CD4-positive, alpha-beta T cell (primary cell): ENCODE results near the gene THSD7B. TPM values are rescaled to one million over a fixed set of nuclear protein-coding genes. Genes with fewer than 3 reads are reported as not detected.

ENCODE experiments used
- ATAC-seq: fragments of 200-7000 bp; cut with Tn5 transposase; one replicate; pipeline ENCODE4 v1.10.0; 2022; ENCODE audit warnings: mild to moderate bottlenecking; ENCODE audit not compliant: poor library complexity
- CTCF ChIA-PET: fragments of 350-600 bp; sonication (Branson Sonifier 250); formaldehyde crosslinking; loops from one replicate; lab custom pipeline; 2021; ENCODE audit warnings: antibody characterized with exemption, inconsistent platforms; lab: Charles Lee
- POLR2A ChIA-PET: fragments of 350-600 bp; sonication (Branson Sonifier 250); formaldehyde crosslinking; loops from one replicate; lab custom pipeline; 2021; ENCODE audit warnings: antibody characterized with exemption, inconsistent platforms; lab: Charles Lee
- DNase-seq, 14 experiments: peaks; one replicate each; pipeline ENCODE4 v3.0.0-alpha.2; 2013 to 2020; ENCODE audit warnings: mixed read lengths in 2 of 14
- H3K27ac ChIP-seq, 2 donors: one replicate each; pipeline versions ENCODE4 v1.5.1 to v1.7.0; 2013; ENCODE audit warnings: low read length in 2 of 2, low read depth in 1 of 2, mild to moderate bottlenecking in 1 of 2
- H3K27me3 ChIP-seq, 2 experiments: 1 replicate in 1 of 2; 2 replicates in 1 of 2; pipeline versions ENCODE4 v1.6.1 to v1.7.0; 2013; ENCODE audit warnings: low read length in 2 of 2, control low read depth in 1 of 2, mild to moderate bottlenecking in 1 of 2, moderate library complexity in 1 of 2; ENCODE audit not compliant: insufficient read depth in 2 of 2, control insufficient read depth in 1 of 2
- H3K36me3 ChIP-seq: one replicate; pipeline ENCODE4 v1.6.1; 2013; ENCODE audit warnings: low read length, control low read depth; ENCODE audit not compliant: insufficient read depth
- H3K4me1 ChIP-seq: one replicate; pipeline ENCODE4 v1.6.1; 2013; ENCODE audit warnings: low read length, control low read depth; ENCODE audit not compliant: insufficient read depth
- H3K4me3 ChIP-seq: one replicate; pipeline ENCODE4 v1.5.1; 2013; ENCODE audit warnings: mild to moderate bottlenecking, low read length, moderate library complexity
- H3K9me3 ChIP-seq, 2 experiments: 1 replicate in 1 of 2; 2 replicates in 1 of 2; pipeline versions ENCODE4 v1.6.1 to v1.7.0; 2013; ENCODE audit warnings: low read length in 2 of 2, mild to moderate bottlenecking in 2 of 2, control low read depth in 1 of 2, moderate library complexity in 1 of 2; ENCODE audit not compliant: control insufficient read depth in 1 of 2, insufficient read depth in 1 of 2
- H3K27ac Mint-ChIP-seq: one replicate; pipeline ENCODE4 v1.8.0; 2020; ENCODE audit warnings: mixed read lengths
- H3K27me3 Mint-ChIP-seq: one replicate; pipeline ENCODE4 v1.8.0; 2021; ENCODE audit warnings: mixed read lengths
- H3K36me3 Mint-ChIP-seq: one replicate; pipeline ENCODE4 v1.8.0; 2021; ENCODE audit warnings: low read depth, mixed read lengths
- H3K4me1 Mint-ChIP-seq: one replicate; pipeline ENCODE4 v1.8.0; 2021; ENCODE audit warnings: low read depth, mixed read lengths
- H3K4me3 Mint-ChIP-seq: one replicate; pipeline ENCODE4 v1.8.0; 2020; ENCODE audit warnings: mild to moderate bottlenecking, mixed read lengths
- H3K9me3 Mint-ChIP-seq: one replicate; pipeline ENCODE4 v1.8.0; 2020; ENCODE audit warnings: mixed read lengths
- CTCF ChIP-seq: fragments of 200-600 bp; IDR thresholded peaks from one replicate; pipeline ENCODE4 v1.8.0; 2022; ENCODE audit warnings: antibody characterized with exemption, mild to moderate bottlenecking
- intact Hi-C, 2 experiments: fragments of 100-400 bp; cut with DNase I in 1 of 2; cut with micrococcal nuclease in 1 of 2; formaldehyde crosslinking; loops; one replicate each; pipeline versions ENCODE4 v1.15.1 to v1.9.0; 2023 to 2025; cut with DNase I, micrococcal nuclease
- polyA plus RNA-seq, 2 donors: library from polyadenylated mRNA; unstranded; fragments of 120-200 nt; gene quantifications; one replicate each; pipeline ENCODE4 v1.2.1, GENCODE V29; 2013
- total RNA-seq, 174 experiments: library from RNA in 2 of 174; stranded (reverse) in 2 of 174; gene quantifications; one replicate each; pipeline ENCODE4 v1.2.3 and lab custom pipeline; 2021 to 2026

Gene THSD7B
- total RNA-seq (not detected), total RNA-seq (lab: John Stamatoyannopoulos, UW) (0 to 0.25 (median 0) reads per million in 172 experiments)
- not detected for polyA plus RNA-seq (2013, experiment 1 of 2)
- polyA plus RNA-seq (2013, experiment 2 of 2): 0.07 TPM

- Histone ChIP-seq H3K27ac (no peak within 1 kb of the TSS), H3K36me3 (no peaks in the 10 kb centered on the region), H3K4me3 (no peak within 1 kb of the TSS), H3K27me3 (peaks cover 41 to 56% of the 10 kb centered on the region in 2 experiments), H3K4me1 (peaks cover 2% of the 10 kb centered on the region), H3K9me3 (peaks cover 0 to 18% of the 10 kb centered on the region in 2 experiments)
- H3K4me3 Mint-ChIP-seq: no peak within 1 kb of the TSS
- POLR2A ChIA-PET: no interaction called here
- intact Hi-C loops: no loop called here
- TF ChIP-seq CTCF: no peak
- no peaks in the 10 kb centered on the region for H3K9me3 Mint-ChIP-seq
- H3K27ac Mint-ChIP-seq: no peak within 1 kb of the TSS
- DNase-seq (no peak), ATAC-seq (no peak)
- H3K4me1 Mint-ChIP-seq: peaks cover 6% of the 10 kb centered on the region
- H3K36me3 Mint-ChIP-seq: no peaks in the 10 kb centered on the region
- peaks cover 87% of the 10 kb centered on the region for H3K27me3 Mint-ChIP-seq
- CTCF ChIA-PET: no interaction called here
Observed at GRCh38 chr2:136765256-136766072, at the start of gene THSD7B. Gene THSD7B, plus strand, starts transcription at chr2:136765545. Its CDS starts 116,634 bp downstream, at chr2:136882179.

GRCh38 chr2:136718273-136718672, 47.1 kb upstream of the THSD7B start:
- ChIA-PET POLR2A (no interaction called here), CTCF (no interaction called here)
- H3K4me1 ChIP-seq: no peaks in the 10 kb centered on the region
- H3K9me3 ChIP-seq: no peaks in the 10 kb centered on the region
- no peak overlapping the region for H3K27ac Mint-ChIP-seq
- H3K27me3 ChIP-seq: no peaks in the 10 kb centered on the region
- no peaks in the 10 kb centered on the region for H3K36me3 Mint-ChIP-seq
- intact Hi-C loops: no loop called here
- no peak for ATAC-seq
- H3K27me3 Mint-ChIP-seq: peaks cover 4% of the 10 kb centered on the region
- DNase-seq: no peak
- H3K27ac ChIP-seq: no peak overlapping the region
- no peaks in the 10 kb centered on the region for H3K9me3 Mint-ChIP-seq
- H3K4me3 Mint-ChIP-seq: no peak overlapping the region
- no peaks in the 10 kb centered on the region for H3K4me1 Mint-ChIP-seq
- H3K4me3 ChIP-seq: no peak overlapping the region
- H3K36me3 ChIP-seq: no peaks in the 10 kb centered on the region
- no peak for TF ChIP-seq CTCF

GRCh38 chr2:136727973-136728699, 37.2 kb upstream of the THSD7B start:
- Mint-ChIP-seq H3K36me3 (no peaks in the 10 kb centered on the region), H3K27me3 (peaks cover 21% of the 10 kb centered on the region), H3K9me3 (no peaks in the 10 kb centered on the region), H3K4me1 (no peaks in the 10 kb centered on the region), H3K27ac (no peak overlapping the region), H3K4me3 (no peak overlapping the region)
- Histone ChIP-seq H3K36me3 (no peaks in the 10 kb centered on the region), H3K27ac (no peak overlapping the region), H3K4me3 (no peak overlapping the region), H3K27me3 (no peaks in the 10 kb centered on the region), H3K4me1 (no peaks in the 10 kb centered on the region), H3K9me3 (peaks cover 0 to 6% of the 10 kb centered on the region in 2 experiments)
- intact Hi-C loops: no loop called here
- ChIA-PET POLR2A (no interaction called here), CTCF (no interaction called here)
- DNase-seq (no peak), ATAC-seq (no peak)
- no peak for TF ChIP-seq CTCF
